ENCODE measurements around the gene ZNF184.
A peak's percentile ranks its signal among the peaks of the same experiment; 100 is the strongest.

The ZNF184 gene

DNA sequence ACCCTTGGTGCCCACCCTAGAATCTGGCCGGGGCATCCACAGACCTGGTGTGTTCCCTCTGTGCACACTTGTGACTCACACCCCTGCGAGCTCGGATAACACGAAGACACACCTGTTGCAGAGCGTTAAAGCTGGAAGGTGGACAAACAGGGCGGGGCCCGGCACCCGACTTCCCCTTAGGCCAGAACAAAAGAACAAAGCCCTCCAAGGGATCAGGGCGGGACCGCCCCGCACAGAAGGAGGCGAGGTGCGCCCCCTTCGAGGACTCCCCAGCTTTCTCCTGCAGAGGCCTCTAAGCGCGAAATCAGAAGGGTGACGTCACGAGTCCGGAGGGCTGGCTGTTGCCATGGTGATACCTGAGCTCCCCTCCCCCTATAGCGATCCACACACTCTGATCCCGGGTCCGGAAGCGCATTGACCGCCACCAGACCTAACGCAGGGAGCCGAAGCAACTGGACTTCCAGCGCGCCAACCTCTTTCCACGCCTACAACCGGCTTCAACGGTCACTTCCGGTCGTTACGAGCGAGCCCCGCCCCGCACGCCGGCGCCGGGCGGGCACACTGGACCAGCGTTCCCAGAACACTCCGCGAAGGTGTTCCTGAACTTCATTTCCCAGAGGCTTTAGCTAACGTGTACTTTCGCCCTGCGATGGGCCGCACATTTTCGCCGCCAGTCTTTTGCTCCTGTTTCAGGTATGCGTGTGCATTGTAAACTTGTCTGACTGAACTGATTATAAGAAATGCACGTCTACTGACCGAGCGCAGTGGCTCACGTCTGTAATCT is at the start of gene ZNF184:
Gene ZNF184 (minus strand): TSS at position 489 of the 784 bp plus-strand sequence. CDS start 811 bp downstream, outside the sequence.
- peak; percentile 90 for DNase-seq

DNA sequence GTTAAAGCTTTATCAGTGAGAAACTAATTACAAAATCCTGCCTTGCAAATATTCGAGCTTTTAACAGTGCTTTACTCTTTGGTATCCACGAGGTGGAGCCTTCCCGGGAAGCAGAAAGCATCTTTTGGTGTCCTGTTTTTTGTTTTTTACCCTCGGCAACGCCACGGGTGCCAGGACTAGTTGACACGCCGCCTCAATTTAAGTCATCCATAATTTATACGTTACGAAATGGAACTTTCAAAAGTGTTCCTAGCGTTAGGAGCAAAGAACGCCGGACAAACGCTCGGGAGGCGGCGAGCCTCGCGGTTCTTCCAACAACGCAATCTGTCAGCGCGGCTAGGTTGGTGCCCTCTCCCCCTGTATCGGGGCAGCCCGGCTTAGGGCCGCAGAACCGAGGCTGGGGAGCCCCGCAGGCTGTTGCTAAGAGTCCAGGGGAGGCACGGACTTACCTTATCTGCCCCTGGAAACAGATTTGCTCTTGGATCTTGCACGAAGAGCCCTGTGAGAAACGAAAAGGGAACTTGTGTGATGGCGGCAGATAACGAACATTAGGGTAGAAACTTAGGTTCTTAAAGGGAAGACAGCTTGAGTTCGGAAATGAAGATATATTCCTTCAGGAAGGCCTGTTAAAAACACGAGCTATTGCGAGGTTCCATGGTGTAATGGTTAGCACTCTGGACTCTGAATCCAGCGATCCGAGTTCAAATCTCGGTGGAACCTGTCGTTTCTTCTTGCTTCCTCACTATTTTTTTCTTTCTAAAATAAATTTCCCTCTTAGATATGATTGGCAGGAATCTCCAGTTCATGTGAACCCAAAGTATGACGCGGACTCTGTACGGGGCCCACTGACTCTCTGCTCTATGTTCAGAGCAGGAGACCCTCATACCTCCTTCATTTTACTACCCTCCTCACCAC is 46.2 kb upstream of the ZNF184 start:
- peak; percentile 74 for DNase-seq

DNA sequence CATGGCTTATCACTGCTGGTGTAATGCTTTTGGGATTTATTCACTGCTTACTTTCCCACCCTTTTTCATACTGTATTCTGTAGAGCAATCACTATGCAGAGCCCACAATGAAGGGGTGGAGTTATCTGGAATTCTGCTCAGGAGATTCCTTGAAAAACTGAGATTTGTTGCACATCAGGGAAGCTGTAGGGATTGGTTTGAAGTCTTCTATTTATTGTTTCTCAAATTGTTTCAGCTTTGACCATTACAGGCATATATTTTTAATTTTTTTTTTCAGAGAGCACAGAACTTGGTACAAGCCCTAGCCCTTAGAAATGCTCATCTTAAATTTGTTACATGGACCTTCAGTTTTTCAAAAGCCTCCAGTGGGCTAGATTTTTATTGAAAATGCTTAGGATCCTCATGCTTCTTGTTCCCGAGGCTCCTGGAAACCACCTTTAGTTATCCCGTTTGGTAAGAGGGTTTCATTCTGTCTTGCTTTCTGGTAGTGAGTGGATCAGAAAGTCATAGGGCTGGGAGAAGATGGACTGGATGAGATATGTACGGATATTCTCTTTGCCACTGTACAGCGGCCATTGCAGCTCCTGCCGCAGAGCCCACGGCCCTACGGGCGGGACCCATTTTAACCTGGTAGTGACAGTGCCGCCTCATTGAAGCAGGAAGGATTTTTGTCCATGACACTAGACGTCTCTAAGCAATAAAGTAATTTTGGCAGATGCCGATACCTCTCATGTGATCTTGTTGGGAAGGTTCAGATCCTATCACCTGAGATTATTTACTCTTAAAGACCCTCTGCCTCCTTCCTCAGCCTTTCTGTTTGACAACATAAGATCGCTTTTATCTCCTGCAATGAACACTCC is 45.3 kb upstream of the ZNF184 start:
- DNase-seq, result no peak

DNA sequence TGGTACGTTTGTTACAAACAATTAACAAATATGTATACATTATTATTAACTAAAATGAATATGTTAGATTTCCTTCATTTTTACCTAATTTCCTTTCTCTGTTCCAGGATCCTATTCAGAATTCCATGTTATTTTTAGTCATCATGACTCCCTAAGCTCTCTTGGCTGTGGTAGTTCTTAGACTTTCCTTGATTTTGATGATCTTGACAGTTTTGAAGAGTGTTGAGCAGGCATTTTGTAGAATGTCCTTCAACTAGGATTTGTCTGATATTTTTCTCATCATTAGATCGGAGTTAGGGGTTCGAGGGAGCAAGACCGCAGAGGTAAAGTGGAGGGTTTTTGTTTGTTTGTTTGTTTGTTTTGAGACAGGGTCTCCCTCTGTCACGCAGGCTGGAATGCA is 44.3 kb upstream of the ZNF184 start:
- DNase-seq, result no peak

DNA sequence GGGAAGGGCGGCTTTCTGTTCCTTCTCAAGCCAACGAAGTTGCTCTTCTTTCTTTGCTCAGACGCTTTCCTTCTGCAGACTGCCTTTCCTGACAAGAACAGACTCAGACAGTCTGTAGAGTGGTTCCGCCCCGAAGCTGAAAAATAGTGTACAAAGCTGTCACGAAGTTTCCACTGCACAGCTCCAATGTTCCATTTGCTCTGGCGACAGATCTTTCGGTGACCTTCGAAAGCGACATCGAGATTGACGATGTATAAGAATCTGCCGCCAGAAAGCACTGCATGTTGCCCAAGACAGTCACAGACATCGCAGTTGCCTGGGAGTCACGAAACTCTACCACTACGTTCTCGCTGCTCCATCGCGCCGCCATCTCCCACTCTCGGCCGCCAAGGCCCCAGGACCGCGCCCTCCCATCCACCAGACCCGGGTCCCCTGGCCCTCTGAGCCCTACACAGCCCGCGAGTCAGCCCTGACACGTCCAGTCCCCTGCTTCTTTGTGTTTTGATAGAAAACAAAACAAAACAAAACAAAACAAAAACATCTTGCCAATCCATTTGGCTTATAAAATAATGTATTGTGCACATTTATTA is 42.1 kb upstream of the ZNF184 start:
- DNase-seq, result no peak

DNA sequence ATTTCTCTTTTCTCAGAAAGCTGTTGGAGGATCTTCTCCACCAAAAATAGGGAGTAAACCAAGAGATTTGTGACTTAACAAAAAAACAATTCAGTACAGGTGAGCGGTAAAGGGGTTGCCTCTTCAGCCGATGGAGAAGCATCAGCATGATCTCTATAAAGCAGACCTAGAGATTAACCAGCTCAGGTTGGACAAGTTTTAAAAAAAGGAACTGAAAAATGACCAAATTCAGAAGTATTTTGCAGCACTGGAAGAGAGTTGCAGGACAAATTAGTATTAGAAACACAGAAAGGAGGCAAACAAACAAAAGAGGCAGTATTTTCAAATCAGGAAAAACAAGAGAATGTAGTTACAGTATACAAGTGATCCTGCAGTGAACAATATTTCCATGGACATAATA is 39.6 kb upstream of the ZNF184 start:
- DNase-seq, result no peak

DNA sequence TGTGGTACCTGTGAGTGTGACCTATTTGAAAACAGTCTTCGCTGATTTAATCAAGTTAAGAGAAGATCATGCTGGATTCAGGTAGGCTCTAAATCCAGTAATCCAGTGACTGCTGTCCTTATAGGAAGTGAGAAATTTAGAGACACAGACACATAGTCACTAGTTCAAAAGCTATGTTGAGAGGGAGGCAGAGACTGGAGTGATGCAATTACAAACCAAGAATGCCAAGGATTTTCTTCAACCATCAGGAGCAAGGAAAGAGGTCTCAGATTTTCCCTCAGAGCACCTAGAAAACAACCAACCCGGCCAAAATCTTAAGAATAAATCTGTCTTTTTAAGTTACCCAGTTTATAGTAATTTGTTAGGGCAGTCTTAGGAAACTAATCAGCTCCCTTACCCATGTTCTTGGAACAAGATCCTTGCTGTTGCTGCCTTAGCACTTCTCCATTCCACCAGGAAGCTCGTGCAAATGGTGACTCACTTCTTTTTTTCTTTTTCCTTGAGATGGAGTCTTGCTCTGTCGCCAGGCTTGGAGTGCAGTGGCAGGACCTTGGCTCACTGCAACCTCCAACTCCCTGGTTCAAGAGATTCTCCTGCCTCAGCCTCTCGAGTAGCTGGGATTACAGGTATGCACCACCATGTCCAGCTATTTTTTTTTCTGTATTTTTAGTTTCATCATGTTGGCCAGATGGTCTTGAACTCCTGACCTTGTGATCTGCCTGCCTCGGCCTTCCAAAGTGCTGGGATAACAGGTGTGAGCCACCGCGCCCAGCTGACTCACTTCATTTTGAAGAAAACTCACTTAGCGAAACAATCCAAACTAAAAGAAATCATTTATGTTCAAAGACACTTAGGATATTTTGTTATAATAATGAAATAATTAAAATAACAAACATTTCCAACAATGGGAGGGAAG is 34.4 kb upstream of the ZNF184 start:
- no peak for DNase-seq

DNA sequence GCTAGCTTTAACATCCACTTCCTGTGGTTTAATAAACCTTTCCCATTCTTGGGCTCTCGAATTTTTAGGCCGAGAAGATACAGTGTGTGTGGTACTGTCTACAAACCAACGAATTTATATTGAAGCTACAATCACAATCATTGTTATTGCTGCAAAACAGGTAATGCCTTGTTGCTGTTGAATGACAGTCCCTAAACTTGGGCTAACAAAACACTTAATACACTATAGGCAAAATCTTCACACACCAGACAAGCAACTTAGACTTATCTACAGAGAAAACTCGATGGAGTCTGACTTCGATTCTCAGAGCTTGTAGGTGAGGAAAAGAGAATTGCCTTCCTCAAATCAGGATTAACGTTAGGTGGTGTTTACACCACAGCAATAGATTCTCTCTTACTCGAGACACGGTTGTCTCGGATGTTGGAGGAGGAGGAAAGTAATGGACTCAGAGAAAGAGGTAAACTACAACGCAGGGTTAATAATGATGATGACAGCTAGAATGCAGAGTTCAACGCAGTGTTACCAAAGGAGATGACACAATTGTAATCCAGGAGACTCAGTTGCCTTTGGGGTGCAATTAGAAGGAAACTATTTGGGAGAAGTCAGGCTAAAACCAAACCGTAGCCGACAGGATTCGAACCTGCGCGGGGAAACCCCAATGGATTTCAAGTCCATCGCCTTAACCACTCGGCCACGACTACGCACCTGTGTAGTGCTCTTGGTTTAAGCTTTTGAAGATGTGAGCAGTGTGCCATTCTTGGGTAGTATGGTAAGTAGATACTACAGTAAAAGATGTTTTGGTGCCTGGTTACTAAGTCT is 32.5 kb upstream of the ZNF184 start:
- peak; percentile 42 for DNase-seq

DNA sequence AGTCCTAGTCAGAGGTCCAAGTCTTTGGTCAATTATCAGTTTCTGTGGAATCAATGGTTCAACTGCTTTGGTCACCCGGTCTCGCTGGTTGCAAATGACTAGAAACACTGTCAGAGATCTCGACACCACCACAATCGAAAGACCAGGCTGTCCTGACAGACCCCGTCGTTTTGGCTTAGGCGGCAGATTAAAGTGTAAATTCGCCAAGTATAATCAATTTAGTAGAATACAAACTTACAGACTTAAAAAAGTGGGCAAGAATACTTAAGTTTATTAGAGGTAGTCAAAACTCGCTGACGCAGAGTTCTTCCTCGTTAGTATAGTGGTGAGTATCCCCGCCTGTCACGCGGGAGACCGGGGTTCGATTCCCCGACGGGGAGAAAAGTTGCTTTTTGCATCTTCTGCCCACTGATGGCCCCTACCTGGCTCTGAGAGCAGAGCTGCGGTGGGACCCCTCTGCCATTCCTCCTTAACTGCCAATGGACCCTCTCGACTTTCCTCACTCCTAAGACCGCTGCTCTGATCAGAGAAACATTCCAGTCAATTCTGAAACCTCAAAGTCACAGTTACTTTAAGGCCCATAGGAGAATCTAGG is 30.6 kb upstream of the ZNF184 start:
- DNase-seq, result peak; percentile 84

DNA sequence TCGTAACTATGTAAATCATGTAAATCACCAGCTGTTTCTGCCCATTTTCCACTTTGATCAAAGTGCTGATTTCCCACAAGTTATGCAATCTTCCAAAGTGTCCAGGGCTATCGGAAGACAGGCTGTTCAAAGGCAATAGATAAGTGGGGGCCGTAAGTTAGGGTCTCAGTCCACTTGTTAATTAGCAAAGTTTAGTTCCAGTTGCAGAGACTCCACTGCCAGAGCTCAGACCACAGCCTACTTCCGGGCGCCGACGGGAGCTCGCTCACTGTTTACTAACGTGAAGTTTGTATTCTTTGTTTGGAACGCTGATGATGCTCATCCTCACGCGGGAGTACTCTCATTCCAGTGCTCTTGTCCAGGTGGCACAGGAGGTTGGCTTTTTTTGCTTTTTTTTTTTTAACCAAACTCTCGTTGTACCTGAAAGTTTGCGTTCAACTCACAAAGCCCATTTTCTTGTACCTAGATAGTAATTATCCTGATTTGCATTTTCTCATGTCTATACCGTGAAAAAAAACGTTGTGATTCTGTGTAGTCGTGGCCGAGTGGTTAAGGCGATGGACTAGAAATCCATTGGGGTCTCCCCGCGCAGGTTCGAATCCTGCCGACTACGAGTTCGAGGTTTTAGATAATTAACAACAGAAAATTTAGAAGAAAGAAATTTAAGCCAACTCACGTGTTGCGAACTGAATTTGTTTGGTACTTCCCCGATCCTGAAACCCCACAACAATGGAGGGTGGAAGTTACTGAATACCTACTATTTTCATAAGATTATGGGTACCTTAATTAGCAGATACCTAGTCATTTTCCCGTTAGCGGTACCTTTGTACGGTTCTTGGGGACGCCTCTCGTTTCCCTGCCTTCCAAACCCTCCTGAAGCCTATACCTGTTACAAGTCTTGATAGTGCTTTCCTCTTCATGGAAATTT is 29.9 kb upstream of the ZNF184 start:
- peak; percentile 78 for DNase-seq

DNA sequence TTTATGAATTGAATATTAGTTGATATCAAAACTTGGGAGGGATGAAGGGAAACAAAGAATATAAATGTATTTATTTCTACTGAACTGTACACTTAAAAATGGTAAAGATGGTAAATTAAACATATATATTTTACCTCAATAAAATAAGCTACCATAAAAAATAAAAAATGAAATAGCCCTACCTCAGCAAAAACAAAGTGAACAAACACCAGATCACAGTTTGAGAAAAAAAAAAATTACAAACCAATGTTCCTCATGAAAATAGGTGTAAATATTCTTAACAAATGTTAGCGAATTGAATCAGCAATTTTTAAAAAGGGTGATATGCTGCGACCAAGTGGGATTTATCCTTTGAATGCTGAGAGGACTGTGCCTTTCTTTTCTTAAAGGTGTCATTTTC is 28.3 kb upstream of the ZNF184 start:
- DNase-seq, result no peak

DNA sequence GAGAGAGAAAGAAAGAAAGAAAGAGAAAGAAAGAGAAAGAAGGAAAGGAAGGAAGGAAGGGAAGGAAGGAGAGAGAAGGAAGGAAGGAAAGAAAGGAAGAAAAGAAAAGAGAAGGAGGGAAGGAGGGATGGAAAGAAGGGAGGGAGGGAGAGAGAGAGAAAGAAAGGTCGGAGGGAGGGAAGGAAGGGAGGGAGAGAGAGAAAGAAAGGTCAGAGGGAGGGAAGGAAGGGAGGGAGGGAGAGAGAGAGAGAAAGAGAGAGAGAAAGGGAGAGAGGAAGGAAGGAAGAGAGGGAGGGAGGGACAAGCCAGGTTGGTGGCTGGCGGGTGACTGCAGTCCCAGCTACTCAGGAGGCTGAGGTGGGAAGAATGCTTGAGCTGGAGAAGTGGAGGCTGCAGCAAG is 27.3 kb upstream of the ZNF184 start:
- DNase-seq, result no peak

DNA sequence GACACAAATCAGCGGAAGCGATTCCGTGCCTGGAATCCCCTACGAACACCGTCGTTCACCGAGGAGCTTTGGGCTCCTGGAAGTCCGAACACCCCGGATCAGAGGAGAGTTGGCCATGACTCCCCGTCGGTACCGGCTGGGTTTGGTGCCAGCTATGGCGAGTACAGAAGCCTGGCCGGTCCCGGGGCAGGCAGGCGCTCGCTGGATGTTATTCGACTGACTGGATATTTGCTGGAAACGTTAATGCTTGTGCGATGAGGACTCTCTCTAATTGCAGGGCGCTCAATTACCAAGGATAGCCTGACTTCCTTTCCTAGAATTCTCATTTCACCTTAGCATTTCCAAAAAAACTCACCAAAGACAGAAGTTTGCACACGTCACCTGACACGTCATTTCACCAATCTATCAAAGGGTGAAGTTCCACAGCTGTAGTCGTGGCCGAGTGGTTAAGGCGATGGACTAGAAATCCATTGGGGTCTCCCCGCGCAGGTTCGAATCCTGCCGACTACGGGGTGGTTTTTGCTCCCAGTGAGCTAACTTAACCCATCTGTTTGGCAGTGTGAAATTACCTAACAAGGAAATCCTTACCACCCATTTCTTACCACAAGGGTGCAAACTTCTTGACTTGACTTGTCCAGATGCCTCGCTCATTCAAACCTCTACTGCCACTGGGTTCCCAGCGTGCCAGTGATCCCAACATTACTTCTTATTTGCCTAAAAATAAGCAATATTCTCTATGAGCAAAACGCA is 22.7 kb upstream of the ZNF184 start:
- no peak for DNase-seq

DNA sequence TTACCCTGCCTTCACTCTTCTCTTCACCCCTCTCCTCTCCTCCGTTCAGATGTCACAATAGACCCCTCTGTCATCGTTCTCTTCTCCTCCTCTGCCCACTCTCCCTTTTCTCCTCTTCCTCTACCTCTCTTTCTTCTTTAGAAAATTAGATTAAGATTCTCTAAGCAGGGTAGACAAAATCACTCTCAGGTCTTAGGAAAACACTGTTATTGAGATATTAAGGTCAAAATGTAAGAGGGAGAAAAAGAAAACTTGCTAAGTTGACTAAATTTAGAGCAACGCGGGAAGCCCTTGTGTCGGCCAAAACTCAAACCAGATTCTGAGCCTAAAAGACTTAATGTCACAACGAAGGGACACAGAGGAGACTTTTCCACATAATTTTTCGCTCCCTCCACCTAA is 22.1 kb upstream of the ZNF184 start:
- DNase-seq, result no peak

DNA sequence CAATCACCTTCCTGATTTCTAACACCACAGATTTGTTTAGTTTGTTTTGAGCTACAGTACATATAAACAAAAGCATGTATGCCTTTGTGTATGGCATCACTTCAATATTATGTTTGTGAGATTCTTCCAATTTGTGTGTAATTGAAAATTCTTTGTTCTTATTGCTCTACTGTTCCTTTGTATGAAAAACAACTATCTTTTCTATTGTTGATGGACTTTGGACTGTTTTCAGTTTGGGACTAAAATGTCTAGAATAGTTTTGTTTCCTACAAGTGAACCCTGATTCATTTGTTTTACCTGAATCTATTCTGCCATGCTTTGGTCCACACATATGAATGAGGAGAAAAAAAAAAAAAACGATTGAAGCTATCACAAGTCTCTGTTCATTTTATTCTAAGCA is 21.2 kb upstream of the ZNF184 start:
- DNase-seq, result no peak

DNA sequence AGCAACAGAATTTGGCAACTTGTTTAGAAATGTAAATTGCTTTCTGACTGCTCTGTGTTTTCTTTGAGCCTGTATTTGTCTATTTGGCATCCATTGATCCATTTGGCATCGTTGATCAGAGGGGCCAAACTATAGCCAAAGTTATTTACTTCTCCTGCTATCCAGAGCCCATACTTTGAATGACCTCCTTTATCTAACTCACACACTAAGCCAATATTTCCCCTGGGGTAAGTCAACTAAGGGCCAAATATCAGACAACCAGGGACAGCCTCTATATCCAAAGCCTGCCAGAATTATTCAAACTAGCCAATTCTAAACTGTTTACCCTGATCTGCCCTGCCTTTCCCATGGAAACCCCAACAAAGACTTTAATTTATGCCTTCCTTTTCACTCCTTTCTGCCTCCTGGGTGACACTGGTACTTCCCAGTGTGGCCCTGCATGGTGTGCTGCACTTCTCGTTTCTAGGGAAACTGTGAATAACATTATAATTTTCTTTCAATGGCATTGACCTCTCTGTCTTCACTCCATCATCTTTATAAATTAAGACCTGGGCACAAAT is 19.8 kb upstream of the ZNF184 start:
- no peak for DNase-seq

DNA sequence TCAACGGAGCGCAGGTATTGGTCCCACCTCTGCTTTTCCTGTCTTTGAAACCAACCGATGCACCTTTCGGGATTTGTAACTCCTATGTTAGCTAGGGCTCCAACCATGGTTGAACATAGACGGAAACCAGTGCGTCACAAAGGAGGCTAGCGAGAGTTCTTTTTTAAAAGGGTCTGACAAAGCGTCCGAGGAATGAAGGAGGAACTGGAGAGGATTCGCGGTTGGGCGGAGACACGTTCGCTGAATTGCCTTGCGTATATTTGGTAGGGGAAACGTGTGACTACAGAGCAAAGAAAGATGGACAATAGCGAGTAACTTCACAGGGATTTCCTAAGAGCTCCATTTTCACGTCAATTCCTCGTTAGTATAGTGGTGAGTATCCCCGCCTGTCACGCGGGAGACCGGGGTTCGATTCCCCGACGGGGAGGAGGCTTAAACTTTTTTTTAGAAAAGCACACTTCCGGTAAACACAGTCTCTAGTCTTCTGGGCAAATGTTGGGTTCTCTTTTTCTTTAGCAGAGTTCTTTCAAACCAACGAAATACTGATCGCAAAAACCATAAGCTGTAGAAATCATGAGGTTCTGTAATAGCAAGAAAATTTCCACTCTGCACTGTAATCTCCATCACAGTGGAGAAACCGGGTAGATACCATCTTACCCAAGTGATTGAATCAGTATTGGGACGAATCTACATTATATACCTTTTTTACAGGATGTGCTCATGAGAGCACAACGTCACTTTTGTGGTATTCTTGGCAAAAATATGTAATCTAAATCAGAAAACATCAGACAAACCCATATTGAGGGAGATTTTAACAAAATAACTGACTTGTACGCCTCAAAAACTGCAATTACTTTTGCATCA is 6.6 kb upstream of the ZNF184 start:
- peak; percentile 92 for DNase-seq

All from CD4-positive, alpha-beta T cell treated with Interleukin-4 for 4 hours (primary cell).